Stimulated activated CD8-positive, alpha-beta memory T cell treated with anti-CD3 and anti-CD28 coated beads, Interleukin-7, amount 100 ng/mL, for 48 hours (primary cell): ENCODE results near the gene GPS2.
A peak's percentile ranks its signal among the peaks of the same experiment; 100 is the strongest.
"Not testable (repeated sequence)": the region's sequence is repeated elsewhere in the genome, so short reads cannot be mapped to it uniquely, and the experiment has no call there.

ENCODE experiments used
- DNase-seq, 2 donors: peaks; one replicate each; pipeline ENCODE4 v3.0.0-alpha.2; 2020; ENCODE audit warnings: low read depth in 1 of 2; ENCODE audit errors: extremely low read depth in 1 of 2

The GPS2 gene

DNA sequence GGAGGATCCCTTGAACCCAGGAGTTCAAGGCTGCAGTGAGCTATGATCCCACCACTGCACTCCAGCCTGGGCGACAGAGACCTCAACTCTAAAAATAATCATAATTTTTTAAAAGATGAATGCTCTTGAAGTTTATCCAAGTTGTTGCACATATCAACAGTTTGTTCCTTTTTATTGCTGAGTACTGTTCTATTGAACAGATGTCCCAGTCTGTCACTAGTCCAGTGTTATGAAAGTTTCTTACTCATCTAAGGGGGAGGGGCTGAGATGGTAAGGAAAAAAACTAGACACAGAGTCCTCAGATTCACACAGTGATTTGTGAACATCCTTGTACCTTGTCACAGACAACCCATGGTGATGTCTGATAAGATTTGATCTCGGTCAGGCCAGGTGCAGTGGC is 25.0 kb upstream of the GPS2 start:
- DNase-seq = no peak

DNA sequence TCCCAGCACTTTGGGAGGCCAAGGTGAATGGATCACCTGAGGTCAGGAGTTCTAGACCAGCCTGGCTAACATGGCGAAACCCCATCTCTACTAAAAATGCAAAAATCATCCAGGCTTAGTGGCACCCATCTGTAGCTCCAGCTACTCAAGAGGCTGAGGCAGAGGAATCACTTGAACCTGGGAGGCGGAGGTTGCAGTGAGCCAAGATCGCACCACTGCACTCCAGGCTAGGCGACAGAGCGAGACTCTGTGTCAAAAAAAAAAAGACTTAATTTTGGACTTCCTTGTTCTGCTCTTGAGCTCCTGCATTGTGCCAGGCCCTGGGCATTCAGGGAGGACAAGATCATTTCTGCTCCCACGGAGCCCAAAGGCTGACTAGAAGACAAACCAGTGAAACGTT is 22.4 kb upstream of the GPS2 start:
- DNase-seq = not testable (repeated sequence)

DNA sequence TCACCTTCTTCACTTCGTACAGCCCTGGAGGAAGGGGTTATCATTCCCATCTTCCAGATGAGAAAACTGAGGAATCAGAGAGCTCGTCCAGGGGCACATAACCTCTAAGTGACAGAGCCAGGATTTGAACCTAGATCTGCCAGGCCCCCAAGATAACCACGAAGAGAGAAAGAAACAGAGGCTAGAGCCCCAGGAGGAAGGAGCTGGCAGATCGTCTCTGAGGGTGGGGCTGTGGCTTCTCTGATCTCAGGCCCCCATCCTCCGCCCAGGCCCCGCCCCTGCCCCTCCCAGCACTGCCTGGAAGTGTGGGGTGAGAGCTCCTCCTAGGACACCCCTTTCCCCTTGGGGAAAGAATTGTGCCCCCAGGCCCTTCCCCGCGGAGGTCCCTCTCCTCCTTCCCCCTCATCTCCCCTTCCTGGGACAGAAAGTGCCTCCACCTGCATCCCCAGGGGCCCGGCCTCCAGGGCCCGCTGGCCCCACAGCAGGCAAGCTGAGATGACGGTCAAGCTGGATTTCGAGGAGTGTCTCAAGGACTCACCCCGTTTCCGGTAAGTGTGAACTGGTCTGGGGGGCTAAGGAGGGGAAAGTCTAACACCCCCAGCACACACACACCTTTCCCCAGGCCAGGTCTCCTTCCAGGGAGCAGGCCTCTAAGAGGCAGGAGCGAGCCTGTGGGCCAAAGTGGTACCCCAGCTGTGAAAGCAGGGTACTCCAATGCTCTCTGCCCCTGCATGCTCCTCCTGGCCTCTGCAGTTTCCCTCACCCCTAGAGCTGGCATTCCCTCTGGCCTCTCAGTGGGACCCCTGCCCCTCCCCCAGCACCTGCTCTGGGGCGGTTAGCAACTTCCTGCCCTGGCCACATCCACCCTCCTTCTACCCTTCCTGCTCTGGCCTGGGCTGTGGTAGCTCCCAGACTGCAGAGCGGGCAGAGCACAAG is 21.3 kb upstream of the GPS2 start, which contains the start of gene ACAP1:
Gene ACAP1, plus strand, starts transcription at position 290 of the 936 bp plus-strand sequence. Its CDS starts 206 bp downstream, at position 496.
- DNase-seq = peak; percentile 70 to 89

DNA sequence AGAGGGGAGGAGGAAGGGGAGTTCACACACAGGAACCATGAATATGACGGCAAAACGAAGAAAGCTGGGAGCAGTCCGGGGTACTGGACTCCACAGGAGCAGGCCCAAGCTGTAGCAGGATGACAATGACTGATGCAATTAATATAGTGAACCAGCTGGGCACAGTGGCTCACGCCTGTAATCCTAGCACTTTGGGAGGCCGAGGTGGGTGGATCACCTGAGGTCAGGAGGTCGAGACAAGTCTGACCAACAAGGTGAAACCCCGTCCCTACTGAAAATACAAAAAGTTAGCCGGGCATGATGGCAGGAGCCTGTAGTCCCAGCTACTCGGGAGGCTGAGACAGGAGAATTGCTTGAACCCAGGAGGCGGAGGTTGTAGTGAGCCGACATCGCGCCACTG is 20.6 kb upstream of the GPS2 start:
- DNase-seq = not testable (repeated sequence)

DNA sequence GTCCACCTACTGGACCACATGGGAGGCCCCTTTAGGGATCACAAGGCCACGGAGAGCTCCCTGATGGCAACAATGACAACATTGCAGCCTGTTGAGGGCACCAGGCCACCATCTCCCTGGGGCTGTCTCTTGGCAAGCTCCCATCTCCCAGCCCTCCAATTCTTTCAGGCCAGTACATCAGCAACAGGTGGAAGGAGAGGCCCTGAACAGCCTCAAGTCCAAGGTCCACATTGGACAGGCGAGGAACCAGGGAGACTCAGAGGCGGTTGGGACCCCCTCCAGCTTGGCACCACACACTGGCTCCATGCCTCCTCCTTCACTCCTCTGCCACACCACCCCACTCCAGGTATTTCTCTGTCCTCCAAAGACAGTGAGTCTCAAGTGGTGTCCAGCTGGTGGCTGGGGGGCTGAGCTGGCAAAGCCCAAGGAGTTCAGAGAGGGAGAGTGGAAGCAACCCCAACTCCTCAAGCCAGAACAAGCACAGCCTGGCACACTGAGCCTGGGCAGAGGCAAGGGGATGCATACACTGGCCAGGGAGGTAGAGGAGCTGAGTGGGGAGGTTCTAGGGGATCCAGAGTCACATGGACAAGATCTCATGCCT is 19.9 kb upstream of the GPS2 start:
- DNase-seq = no peak

DNA sequence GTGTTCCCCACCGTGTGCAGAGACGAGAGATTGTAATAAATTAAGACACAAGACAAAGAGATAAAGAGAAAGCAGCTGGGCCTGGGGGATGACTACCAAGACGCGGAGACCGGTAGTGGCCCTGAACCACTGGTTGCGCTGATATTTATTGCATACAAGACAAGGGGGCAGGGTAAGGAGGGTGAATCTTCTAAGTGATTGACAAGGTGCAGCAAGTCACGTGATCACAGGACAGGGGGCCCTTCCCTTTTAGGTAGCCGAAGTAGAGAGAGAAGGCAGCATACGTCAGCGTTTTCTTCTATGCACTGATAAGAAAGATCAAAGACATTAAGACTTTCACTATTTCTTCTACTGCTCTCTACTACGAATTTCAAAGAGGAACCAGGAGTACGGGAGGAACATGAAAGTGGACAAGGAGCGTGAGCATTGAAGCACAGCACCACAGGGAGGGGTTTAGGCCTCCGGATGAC is 17.5 kb upstream of the GPS2 start:
- not testable (repeated sequence) for DNase-seq

DNA sequence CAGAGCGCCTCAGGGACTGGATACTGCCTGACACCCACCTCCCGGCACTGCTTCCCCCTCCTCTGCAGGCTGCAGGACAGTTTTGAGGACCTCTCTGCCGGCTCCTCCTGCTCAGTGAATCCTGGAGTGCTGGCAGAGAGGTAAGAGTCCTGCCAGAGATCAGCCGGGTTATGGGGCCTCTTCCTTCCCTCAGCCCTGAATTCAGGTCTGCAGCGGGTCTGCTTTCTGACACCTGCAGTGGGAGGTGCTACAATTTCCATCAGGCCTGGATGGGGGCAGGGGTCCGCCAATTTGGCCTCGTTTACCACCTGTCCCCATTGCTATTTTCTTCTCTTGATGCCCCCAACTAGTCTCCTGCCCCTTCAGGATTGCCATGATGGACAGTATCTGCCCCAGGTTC is 17.0 kb upstream of the GPS2 start:
- DNase-seq = no peak

DNA sequence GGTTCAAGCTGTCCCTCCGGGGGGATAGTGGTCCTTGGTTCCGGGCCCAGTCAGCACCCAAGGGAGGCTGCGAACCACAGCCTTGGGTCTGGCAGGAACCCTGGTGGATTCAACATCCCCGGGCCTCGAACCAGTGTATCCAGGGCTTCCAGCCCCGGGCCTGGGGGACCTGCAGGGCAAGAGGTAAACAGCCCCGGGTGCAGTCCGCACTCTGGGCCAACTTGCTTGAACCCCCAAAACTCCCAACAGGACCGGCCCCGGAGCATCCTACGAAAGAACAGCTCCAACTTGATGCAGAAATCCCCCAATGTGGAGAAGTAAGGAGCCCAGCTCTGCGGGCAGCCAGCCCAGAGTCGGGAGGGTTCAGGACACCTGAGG is 15.5 kb upstream of the GPS2 start:
- no peak for DNase-seq

DNA sequence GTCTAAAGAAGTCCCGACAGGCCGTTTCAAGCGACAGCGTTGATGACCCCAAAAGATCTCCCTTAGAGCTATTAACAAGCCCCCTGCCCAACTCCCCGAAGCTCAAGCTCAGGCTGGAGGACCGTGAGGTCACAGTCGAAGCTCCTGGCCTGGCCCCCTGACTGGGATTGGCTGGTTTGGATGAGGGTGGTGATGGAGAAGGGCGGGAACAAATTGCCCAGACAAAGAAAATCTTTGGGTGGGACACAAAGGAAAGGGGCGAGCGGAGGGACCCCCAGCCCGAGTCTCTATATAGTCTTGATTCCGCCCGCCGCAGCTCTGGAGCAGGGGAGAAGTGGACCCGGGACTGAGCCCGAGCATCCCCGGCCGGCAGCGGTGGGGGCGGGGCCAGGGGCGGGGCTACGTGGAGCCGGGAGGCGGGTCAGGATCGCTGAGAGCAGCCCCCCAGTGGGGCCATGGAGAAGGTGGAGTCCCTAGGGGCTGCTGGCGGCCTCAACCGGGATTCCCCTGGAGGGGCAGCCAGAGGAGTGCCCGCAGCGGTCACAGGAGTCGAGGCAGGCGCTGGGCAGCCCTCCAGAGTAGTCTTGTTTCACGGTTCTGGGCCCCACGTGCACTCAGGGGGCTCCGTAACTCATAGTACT is 15.0 kb upstream of the GPS2 start:
- peak in 1 of 2 donors; percentile 82 for DNase-seq

DNA sequence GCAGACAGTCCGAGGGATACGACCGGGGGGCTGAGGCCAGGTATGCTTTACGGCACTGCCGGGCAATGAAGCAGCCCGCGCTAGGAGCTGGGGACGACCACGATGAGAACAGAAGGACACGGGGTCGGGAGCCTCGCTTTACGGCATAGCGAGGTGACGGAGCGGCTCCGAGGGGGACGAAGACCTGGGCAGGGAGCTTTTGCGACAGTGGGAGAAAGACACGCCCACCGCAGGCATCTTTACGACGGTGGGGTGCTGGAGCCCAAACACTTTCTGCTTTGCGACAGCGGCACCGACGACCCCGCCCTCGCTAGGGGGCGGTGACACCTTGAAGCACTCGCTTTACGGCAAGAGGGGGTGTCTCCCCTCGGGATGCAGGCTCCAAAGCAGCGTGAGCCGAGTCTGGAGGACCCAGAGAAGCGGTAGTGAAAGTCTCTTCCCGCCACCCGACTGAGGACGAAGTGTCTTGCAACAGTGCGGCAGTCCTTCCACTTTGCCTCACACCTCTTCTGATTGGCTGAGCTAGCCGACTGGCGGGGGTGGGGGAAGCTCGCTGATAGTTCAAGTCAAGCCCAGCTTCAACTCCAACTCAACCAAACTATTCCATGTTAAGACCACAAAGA is 14.3 kb upstream of the GPS2 start:
- DNase-seq = peak; percentile 93 to 95

DNA sequence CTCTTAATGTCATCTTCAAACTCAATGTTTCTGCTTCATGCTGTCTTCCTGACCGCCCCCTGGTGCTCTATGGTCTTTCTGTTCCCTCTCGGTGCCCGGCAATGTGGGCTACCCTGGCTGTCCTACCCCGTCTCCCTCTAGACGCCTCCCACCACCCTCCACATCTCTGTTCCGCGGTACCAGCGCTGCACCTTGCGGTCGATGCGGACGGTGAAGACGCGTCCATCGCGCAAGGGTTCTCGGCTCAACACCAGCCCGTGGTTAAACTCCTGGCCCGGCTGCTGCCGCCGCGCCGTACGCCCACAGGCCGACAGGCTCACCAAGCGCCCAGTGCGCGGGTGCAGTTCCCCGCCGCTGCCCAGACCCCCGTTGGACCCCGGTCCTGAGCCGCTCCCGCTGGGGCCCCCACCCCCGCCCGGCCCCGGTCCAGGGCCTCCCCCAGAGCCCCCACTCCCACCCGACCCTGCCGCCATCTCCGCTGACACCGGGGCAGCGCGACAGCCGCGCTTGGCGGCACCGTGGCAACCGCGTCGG is 13.7 kb upstream of the GPS2 start, which contains the start of gene NEURL4:
Gene NEURL4, minus strand, starts transcription at position 496 of the 534 bp plus-strand sequence. Its CDS starts 23 bp downstream, at position 473.
- DNase-seq = no peak

DNA sequence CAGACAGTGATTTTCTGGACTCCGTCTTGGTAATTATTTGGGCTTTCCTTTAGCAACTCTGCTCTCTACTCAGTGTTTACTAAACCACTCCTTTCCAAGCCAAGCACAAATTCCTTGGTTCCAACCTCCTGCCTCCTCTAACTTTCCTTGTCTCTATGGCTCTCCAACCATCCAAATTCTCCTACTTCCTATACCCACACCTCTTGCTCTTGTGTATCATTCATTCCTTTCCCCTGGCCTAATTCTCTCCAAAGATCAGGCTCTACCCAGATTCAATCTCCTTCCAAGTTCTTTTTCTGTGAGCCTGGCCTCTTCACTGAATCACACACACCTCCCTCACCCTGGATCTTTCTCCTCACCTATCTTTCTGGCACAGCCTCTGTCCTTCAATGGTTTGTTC is 12.8 kb upstream of the GPS2 start:
- DNase-seq = no peak

DNA sequence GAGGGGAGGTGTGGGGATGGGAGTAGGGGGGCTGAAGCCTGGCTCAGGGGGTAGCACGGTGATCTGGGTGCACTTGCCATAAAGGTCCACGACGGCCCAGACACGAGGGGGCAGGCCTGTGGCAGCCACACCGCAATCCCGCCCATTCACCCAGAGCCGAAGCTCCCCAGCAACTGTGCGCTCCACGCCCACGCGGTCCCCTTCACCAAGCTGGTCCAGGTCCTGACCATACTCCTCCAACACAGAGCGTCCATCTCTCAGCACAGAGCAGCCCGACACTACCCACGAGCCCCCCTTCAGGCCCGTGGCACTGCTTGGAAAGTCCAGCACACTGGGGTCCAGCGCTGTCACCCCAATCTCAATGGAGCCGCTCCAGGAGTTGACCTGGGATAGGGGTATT is 12.3 kb upstream of the GPS2 start:
- DNase-seq = no peak

DNA sequence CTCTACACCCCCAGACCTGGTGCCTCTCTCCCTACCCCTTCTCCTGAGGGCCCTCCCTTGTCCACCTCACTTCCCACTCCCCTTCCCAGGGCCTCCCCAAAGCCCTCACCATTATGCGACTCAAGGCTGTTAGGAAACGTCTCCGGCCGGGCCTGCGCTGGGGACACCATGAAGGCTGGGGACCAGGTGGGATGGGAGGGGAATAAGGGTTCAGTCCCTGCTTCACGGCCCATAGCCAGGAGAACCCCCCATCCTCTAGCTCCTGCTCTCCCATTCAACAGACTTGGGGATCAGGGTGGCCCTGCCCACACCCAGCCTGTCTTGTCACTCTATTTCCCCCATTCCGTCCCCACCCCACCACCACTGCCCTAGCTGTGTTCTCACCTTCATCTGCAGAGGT is 11.9 kb upstream of the GPS2 start:
- DNase-seq = no peak

DNA sequence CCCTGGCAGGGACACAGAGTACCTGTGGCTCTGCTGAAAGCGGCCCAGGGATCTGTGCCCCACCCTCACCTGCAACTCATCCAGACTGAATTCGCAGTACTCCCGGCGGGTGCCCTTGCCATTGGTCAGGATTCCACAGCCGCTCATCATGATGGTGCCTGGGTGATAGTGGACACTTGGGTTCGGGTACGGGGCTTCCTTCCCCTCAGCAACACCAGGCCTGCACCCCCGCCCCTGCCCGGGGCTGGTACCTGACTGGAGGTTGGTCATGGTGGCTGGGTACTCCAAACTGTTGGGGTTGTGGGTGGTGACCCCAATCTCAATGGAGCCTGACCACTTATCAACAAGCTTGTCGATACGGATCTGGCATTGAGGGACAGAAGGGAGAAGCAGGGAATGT is 11.0 kb upstream of the GPS2 start:
- no peak for DNase-seq

DNA sequence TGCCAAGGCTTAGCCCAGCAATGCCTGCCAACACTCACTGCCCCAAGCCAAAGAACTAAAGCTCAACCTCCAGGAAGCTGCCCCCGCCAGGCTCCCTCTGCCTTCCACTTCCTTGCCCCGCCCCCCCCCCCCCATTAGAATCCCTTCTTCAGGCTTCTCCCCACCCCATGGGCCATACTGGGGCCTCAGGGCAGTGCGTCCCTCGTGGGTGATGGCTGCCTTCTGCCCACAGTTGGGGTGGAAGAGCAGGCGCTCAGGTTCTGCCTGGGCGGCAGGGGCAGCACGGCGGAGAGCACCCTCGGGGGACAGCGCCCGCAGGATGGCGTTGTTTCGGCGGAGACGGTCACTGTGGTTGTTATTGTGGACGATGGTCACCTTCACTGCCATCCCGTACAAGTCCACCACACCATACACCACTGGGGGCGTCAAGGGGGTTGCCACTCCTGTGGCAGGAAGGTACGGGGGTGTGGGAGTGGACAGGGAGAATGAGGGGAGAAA is 9.9 kb upstream of the GPS2 start:
- no peak for DNase-seq

DNA sequence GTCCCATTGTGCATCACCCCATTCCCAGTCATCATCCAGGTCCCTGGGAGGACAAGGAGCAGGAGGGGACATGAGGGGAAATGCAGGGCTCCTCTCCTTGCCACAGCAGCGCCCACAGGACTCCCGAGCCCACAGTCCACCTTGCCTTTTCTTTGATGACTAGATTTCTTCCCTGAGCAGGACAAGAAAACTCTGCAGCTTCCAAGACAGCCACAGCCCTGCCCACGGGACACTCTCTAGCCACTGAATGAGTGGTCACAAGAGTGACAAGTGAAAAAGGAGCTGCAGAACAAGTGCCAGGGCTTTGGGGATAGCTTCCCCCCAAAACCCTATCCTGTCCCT is 9.2 kb upstream of the GPS2 start:
- no peak for DNase-seq

DNA sequence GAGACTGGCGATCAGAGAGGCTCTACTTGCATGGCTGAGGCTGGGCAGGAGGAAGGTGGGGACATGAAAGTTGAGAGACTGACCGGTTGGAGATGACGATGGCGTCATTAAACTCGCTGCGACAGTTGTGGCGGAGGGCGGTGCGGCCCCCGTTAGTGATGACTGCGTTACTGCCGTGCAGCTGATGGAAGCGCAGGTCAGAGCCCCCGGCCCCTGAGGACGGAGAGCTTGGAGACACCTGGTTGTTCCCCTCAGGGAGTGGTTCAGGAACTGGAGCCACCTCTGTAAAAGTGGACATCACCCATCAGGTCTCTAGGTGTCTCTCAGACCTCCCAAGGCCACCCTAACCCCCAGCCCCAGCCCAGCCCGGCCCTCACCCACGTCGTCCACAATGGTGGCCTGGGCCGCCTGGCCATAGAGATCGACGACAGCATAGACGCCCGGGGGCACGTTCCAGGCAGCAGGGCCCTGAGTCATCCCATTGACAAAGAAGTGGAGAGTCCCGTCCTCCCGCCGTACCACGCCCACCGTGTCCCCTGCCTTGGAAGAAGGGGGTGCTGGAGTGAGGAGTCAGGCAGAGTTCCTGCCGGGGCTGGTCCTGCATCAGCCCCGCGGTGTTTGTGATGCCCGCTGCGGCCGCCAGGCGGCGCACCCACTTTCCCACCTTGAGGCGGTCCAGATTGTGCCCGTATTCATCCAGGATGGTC is 8.7 kb upstream of the GPS2 start:
- DNase-seq = no peak

DNA sequence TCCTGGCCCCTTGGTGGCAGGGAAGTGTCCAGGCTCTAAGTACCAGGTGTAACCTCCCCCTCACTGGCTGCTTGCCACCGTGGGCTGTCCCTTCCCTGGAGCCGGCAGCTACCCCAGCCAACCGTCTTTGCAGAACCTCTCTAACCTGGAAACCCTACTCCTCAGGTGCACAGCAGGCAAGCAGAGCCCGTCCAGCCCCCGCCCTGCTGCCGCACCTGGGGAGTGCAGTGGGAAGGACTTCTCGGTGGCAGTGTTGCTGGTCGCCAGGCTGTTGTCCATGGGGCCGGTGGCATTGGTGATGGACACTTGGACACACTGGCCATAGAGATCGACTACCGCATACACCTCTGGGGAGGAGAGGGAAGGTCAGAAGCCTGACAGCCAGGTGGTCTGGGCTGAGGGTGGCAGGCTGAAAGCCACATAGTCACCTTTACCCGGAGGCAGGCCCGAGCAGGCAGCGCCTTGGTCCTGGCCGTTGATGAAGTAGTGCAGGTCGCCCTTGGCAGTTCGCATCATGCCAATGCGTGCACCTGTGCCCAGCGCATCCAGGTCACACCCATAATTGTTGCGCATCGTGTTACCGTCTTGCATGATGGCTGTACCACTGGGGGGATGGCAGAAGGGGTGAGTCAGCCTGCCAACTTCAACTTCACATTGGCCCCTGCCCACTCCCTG is 7.5 kb upstream of the GPS2 start:
- no peak for DNase-seq

DNA sequence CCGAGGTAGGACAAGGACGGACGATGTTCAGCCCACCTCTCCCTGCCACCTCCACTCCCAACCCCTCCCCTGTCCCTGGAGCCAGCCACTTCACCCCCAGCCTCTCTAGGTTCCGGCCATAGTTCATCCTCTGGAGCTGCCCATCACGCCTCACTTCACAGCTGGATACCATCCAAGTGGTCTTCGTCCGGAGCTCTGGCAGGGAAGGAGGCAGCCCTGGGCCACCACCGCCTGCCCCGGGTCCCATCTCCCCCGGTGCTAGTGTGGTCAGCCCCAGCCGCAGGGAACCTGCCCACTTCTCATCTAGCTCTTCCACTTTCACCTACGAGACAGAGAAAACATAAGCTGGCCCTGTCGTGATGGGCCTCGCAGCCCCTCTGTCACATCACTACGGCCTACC is 6.3 kb upstream of the GPS2 start:
- no peak for DNase-seq
